A549 treated with GW870086 at 1 μM for 4 hours (cell line): ENCODE measurements around the gene PSPC1. TPM values are rescaled to one million over a fixed set of nuclear protein-coding genes. Genes with fewer than 3 reads are reported as not detected.

Source experiments
- total RNA-seq: library from RNA; stranded (reverse); fragments of 200-300 nt; extraction: Qiagen RNA extraction; gene quantifications from 5 replicates; pipeline ENCODE4 v1.2.3, GENCODE V29; 2022; ENCODE audit warnings: low read depth

Gene PSPC1
- total RNA-seq = 44.6 to 51.1 TPM (median 46.8 TPM) in 5 replicates

GRCh38 chr13:19782727-19783682 lies at the start of gene PSPC1:
Gene PSPC1 (minus strand): TSS chr13:19782945. CDS start chr13:19782757, 188 bp downstream.

Other genes starting within 250 kb of the PSPC1 start
- not detected in 5 replicates for gene TPTE2, start 221.4 kb downstream of the PSPC1 start, total RNA-seq
- 11.6 to 13.3 TPM (median 12.5 TPM) in 5 replicates for gene MPHOSPH8, start 149.3 kb downstream of the PSPC1 start, total RNA-seq
- 4.4 to 7.3 TPM (median 6.4 TPM) in 5 replicates for gene ZMYM5, start 80.7 kb upstream of the PSPC1 start, total RNA-seq
- 17.1 to 22.6 TPM (median 19.2 TPM) in 5 replicates for gene ZMYM2, start 175.8 kb upstream of the PSPC1 start, total RNA-seq